NCI-H748 (cell line): ENCODE data around the gene SIRT2.
"Not testable (repeated sequence)": the region's sequence is repeated elsewhere in the genome, so short reads cannot be mapped to it uniquely, and the experiment has no call there.

Source experiments
- DNase-seq: peaks from one replicate; lab custom pipeline; 2025; ENCODE audit not compliant: unreplicated experiment; lab: John Stamatoyannopoulos, UW

The SIRT2 gene

DNA sequence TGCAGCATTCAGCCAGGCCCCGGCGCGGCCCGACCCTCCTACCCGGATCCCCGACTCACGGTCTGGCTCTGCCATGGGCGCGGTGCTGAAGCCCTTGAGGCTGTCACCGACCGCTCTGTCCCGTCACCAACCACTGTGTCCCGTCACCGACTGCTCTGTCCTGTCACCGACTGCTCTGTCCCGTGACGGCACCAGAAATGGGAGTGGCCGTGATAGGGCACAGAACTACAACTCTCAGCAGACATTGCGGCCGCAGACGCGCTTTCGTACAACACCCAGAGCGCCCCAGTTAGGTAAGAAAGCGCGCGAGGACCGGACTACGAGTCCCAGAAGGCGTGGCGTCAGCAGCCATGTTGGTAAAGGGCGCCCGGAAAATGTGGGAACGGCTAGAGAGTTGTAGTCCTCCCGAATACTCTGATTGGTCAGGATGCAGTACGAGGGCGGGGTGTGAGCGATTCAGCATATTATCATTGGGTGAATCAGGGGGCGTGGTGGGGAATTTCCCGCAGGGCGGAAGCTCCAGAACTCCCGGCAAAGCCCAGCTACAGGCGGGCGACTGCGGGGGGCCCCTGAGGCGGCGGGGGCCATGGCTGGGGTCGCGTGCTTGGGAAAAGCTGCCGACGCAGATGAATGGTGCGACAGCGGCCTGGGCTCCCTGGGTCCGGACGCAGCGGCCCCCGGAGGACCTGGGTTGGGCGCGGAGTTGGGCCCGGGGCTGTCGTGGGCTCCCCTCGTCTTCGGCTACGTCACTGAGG is at the start of gene SIRT2, which contains the start of gene NFKBIB:
Gene SIRT2, minus strand, starts transcription at position 172 of the 755 bp plus-strand sequence. Its CDS starts 97 bp downstream, at position 75.
Gene NFKBIB, plus strand, starts transcription at position 523 of the 755 bp plus-strand sequence. Its CDS starts 64 bp downstream, at position 587.
- DNase-seq, result peak; percentile 100

DNA sequence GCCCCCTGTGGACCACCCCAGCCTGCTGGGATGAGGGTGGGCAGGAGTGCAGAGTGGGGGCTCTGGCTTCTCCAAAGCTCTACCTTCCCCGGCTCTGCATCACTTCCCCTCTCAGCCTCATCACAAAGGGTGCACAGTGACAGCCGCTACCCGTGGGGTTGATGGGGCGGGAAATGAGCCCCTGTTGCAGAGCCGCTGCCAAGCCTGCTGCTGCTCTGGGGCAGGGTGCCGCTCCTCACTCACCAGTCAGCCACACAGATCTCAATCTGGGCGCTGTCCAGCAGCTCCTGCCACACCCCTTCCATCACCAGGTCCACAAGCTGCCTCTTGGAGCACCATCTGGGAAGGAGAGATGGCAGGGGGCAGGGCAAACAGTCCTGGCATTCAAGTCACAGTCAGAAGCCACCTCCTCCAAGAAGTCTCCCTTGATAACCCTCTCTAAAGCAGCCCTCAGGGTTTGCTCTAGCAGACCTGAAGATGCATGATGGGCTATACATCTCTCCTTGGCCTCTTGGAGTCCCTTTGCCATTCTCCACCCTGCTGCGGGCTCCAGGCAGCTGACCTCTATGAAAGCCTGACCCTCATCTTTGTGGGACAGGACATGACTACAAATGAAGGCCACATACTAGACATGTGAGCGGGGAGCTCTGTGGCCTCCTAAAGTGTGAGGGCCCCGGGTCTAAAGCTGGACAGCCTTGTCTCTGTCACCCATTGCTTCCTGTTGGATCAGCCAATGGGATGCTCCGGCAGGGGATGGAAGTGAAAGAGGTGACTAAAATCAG is 47.0 kb upstream of the SIRT2 start:
- no peak for DNase-seq

DNA sequence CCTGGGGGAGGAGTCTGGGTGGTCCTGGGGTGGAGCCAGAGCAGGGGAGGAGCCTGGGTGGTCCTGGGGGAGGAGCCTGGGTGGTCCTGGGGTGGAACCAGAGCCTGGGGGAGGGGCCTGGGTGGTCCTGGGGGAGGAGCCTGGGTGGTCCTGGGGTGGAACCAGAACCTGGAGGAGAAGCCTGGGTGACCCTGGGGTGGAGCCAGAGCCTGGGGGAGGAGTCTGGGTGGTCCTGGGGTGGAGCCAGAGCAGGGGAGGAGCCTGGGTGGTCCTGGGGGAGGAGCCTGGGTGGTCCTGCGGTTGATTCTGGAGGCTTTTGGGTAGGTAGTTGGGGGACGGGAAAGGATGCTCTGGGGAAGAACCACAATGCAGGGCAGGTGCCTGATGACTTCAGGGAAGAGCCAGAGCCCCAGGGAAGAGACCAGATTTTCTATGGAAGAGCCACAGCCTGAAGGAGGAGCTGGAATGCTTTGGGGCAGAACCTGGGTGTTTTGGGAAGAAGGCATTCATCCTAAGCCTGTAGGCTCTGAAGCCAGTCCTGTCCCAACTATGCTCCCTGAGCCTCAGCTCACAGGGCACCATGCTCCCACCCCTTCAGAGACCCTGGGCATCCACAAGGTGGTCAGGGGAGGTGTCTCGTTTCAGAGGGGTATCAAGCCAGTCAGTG is 46.3 kb upstream of the SIRT2 start:
- no peak for DNase-seq

DNA sequence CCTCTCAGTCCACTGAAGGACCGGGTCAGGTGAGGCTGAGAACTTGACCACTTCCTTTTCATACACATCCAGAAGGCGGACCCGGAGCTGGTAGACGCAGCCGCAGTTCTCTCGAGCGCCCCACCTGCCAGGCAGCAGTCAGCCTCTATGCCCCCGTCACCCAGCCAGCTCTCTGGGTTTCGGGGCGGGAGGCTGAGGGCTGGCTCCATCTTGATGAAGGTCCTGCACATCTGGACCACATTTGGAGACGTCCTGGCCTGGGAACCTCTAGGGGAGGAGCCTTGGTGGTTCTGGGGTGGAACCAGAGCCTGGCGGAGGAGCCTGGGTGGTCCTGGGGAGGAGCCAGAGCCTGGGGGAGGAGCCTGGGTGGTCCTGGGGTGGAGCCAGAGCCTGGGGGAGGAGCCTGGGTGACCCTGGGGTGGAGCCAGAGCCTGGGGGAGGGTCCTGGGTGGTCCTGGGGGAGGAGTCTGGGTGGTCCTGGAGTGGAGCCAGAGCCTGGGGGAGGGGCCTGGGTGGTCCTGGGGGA is 45.6 kb upstream of the SIRT2 start:
- peak; percentile 71 for DNase-seq

DNA sequence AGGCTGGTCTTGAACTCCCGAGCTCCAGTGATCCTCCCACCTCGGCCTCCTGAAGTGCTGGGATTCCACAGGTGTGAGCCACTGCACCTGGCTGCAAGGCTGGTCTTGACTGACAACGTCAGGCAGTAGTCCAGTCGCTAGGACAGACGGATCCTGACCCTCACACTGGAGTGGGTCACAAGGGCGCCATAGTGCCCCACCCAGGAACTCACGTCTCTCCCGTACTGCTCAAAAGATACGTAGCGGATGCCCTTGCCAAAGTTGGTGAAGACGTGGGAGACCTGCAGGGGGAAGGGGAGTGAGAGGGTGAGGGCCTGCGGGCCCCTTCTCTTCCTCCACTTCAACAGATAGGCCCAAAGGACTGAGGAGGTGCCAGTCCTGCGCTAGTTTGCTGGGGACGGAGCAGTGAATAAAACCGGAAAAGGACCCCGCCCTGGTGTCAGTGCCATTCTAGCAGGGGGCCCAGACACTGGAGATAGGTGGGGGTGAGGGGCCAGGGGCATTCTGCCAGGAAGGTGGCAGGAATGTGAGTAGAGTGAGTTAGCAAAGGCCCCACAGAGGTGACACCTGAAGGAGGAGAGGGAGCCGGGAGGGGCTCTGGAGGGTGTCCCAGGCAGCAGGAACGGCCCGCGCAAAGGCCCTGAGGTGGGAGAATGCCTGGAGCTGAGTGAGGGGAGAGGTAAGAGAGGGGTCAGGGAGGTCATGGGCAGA is 43.2 kb upstream of the SIRT2 start:
- DNase-seq, result no peak

DNA sequence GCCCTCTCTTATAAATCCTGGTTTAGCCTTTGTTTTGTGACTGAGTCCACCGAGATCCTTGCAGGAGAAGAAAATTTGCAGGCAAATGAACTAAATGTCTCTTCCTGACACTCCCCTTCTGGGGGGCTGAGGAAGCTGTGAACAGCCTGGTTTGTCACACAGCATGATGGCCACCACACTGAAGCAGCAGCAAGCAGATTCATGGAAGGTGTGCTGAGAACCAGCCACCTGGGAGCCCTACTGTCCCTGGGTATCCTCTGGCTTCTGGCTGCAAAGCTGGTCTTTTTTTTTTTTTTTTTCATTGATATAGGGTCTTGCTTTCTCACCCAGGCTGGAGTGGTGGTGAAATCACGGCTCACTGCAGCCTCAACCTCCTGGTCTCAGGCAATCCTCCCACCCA is 42.6 kb upstream of the SIRT2 start:
- no peak for DNase-seq

DNA sequence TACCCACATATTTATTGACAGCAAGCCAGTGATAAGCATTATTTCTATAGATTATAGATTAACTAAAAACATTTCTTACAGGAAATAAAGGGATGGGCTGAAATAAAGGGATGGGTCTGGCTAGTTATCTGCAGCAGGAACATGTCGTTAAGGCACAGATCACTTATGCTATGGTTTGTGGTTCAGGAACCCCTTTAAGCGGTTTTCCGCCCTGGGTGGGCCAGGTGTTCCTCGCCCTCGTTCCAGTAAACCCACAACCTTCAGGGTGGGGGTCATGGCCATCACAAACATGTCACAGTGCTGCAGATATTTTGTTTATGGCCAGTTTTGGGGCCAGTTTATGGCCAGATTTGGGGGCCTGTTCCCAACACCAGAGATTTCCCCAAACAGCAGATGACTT is 42.0 kb upstream of the SIRT2 start:
- DNase-seq, result not testable (repeated sequence)

DNA sequence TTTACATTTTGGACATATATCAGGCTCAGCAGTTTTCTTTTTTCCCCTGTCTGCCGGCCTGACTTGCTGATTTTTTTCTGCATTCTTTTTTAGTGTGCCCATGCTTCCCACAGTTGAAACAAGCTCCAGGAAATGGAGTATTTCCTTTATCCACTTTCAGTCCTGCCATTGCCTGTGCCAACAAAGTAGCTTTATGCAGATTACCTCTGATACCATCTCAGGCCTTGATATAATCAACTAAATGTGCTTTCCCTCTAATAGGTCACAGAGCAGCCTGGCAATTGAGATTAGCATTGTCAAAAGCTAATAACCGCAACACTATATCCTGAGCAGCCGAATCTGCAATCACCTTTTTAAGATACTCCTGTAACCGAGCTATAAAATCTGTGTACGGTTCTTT is 40.5 kb upstream of the SIRT2 start:
- DNase-seq, result no peak

DNA sequence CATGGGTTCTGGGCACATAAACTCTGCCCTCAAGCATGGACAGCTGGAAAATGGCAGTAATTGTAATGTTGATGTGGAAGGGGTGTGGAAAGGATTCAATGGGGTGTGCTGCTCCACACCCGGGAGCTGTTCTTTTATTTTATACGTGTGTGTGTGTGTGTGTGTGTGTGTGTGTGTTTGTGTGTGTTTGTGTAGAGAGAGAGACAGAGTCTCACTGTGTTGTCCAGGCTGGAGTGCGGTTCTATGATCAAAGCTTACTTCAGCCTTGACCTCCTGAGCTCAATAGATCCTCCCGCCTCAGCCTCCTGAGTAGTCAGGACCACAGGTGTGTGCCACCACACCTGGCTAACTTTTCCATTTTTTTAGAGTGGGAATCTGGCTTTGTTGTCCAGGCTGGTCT is 34.1 kb upstream of the SIRT2 start:
- no peak for DNase-seq

DNA sequence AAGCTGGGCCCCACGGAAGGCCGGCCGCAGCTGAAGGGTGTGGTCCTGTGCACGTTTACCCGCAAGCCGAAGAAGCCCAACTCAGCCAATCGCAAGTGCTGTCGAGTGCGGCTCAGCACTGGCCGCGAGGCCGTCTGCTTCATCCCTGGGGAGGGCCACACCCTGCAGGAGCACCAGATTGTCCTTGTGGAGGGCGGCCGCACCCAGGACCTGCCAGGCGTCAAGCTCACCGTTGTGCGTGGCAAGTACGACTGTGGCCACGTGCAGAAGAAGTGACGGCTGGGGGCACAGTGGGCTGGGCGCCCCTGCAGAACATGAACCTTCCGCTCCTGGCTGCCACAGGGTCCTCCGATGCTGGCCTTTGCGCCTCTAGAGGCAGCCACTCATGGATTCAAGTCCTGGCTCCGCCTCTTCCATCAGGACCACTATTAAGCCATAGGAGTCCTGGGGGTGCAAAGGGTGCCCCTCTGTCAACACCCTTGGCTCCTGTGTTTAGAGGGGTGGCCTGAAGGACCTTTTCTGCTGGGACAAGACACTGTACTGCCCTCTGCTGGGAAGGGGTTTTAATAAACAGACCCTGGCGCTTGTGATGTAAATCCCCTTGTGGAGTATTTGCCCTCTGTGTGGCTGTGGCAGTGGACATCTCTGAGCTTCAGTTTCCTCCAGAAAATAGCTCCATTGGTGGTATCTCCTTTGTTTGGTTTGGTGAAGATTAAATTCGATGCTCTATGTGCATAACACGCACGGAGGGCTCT is 33.2 kb upstream of the SIRT2 start:
- peak; percentile 36 for DNase-seq

DNA sequence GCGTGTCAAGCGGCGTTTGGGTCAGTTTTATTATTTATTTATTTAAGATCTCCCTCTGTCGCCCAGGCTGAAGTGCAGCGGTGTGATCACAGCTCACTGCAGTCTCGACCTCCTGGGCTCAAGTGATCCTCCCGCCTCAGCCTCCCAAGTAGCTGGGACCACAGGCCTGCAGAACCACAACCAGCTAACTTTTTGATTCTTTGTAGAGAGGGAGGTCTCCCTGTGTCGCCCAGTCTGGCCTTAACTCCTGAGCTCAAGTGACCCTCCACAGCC is 32.0 kb upstream of the SIRT2 start:
- DNase-seq, result no peak

DNA sequence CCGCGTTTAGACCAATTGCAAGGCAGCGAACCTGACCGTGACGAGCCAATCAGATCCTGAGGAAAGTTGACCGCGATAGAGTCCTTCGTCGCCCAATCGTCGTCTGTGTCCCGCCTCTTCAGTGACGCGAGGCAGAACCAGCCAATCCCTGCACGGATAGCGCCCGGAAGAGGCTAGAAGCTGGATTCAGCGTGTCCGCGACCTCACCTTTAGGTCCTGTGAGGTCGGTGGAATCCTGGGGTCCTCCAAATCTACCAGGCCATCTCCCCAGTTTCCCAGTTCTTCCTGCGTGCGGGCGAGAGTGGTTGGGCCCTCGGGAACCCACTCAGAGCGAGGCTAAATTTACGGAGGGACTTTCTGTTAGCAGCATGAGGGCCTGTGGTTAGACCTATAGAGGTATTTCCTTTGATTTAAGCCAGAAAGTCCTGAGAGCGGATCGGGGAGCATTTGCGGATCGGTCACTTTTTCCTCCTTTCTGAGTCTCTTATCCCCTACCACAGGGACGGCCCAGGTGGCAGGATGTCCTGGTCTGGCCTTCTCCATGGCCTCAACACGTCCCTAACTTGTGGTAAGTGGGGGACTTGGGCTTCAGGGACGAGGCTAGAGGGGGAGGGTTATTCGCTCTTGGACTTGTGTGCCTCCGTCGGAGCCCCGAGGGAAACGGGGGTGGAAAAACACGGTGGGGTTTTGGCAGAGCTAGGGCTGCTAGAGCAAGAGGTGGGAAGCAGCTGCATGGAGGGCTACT is 31.5 kb upstream of the SIRT2 start, which contains the start of gene MRPS12:
Gene MRPS12, plus strand, starts transcription at position 169 of the 745 bp plus-strand sequence. Its CDS starts 351 bp downstream, at position 520.
- DNase-seq, result peak; percentile 100

DNA sequence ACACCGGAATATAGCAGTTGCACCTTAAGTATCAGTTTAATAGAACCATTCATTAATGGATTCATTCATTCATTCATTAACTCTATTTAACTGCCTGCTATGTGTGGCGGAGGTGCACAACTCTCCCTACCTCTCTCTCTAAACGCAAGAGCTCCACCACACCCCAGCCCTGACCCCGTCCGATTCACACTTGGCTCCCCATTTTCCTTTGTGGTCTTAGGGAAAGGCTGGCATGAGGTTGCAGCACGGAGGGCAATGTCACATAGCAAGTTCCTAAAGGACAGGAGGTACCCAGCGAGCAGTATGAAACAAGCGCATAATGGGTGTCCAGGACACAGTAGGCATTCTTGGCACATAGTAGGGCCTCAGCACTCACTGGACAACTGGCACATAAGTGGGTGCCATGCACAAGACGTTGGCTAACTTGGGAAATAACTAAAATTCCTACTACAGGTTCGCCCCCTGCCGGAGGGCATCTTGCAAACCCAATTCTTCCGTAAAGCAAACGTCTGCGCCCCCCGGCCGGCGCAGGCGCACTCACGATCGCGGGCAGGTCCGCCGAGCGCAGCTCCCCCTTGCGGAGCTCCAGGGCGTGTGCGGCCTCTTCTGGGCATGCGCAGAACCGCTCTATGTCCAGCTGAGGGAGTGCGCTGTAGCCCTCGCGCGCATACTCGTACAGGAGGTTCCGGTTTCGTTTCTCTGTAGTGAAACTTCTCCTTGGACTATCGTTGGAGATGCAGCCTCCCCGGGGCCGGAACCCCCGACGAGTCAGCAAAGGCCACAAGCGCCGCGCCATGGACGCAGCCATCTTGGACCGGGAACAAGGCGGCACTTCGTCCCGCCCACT is 30.7 kb upstream of the SIRT2 start, which contains the start of gene SARS2:
Gene SARS2, minus strand, starts transcription at position 835 of the 847 bp plus-strand sequence. Its CDS starts 27 bp downstream, at position 808.
- peak; percentile 96 for DNase-seq

DNA sequence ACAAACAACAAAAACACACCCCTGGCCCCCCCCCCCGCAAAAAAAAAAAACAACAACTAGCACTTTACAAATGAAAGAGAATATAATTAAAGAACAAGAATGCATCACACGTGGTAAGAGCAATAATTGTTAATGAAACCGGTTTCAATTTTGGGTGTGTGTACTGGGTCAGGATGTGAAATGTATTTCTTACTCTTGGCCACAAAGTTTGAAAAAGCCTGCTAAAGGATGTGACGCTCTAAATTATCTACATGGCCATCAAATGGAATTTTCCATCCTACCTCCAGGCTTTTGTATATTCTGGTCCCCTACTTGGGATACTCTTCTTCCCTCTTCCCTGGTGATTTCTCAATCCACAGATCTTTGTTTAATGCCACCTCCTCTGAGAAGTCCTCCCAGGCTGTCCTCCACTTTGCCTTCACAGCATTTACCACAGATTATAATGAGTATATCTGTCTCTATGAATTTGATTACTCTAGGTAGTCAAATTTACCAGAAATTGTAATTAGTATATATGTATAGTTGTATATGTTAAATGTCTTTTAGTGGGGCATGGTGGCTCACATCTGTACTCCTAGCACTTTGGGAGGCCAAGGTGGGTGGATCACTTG is 29.1 kb upstream of the SIRT2 start:
- DNase-seq, result no peak

DNA sequence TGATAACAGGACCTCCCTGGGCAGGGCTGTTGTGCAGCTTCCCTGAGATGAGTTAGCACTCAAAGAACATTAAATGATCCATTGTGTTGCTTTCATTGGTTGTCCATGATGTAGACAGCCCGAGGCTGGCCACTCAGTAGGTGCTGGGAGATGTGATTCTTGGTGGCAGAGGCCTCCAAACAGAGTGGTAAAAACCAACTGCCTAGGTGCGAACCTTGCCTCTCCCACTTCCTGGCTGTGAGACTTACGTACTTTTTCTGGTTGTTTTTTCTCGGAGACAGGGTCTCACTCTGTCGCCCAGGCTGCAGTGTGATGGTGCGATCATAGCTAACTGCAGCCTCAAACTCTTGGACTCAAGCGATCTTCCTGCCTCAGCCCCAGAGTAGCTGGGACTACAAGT is 25.0 kb upstream of the SIRT2 start:
- DNase-seq, result no peak

DNA sequence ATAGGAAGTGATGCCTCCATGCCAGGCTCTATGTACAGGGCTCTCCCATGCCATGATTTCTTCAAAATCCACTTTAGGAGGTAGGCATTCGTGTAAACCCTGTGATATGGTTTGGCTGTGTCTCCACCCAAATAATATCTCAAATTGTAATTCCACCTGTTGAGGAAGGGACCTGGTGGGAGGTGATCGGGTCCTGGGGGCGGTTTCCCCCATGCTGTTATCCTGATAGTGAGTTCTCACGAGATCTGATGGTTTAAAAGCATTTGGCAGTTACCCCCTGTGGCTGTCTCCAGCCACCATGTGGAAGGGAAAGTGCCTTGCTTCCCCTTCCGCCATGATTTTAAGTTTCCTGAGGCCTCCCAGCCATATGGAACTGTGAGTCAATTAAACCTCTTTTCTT is 23.1 kb upstream of the SIRT2 start:
- DNase-seq, result no peak

DNA sequence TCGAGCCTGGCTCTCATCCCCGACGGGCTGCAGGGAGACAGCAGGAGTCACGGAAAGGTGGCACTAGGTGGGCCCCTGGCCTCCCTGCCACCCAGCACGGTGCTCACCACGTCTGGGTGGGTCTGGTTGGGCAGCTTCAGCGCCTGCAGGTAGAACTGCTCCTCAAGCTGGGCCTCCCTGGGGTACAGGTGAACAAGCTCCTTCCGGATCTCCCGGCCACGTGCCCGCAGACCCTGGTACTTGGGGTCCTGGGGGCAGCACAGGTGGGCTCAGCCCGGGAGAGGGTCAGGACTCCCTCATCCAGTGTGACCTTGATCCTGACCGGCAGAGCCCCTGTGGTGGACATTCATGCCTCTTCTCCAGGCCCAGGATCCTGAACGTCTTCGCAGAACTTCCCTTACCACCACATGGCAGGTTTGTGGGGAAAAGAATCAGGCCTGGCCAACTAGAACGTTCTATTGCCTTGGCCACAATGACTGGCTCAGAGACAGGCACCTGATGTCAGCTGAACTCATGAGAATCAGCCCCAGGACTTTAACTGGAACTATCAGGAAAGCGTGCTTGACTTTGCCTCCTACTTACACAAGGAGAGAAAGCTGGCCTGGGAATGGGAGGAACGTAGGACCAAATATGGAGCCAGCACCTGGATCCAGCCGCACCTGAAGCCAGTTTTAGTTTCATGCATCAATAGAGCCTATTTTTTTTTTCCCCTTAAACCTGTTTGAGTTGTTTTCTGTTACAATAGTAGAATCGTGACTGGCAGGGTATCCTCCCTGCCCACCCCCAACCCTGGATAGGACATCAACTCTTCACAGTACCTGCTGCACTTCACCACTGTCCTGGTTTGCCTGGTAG is 22.2 kb upstream of the SIRT2 start:
- DNase-seq, result no peak
